HEK293 (cell line): ENCODE data around the gene TANGO6.
A peak's percentile ranks its signal among the peaks of the same experiment; 100 is the strongest.

Experiments
- CTCF ChIA-PET: fragments of 350-600 bp; formaldehyde crosslinking; extraction: SDS; loops from one replicate; lab custom pipeline; 2021; ENCODE audit warnings: antibody characterized with exemption; lab: Yijun Ruan, JAX
- POLR2A ChIA-PET: fragments of 300-600 bp; formaldehyde crosslinking; extraction: SDS; loops from one replicate; lab custom pipeline; 2020; ENCODE audit warnings: antibody characterized with exemption, inconsistent platforms; lab: Yijun Ruan, JAX
- H3K27ac ChIP-seq: fragments of 200-500 bp; sonication (Bioruptor generic); 2 replicates; pipeline ENCODE4 v1.5.1; 2014; ENCODE audit warnings: low read depth, low read length, control low read depth, inconsistent platforms; ENCODE audit errors: extremely low read depth
- H3K36me3 ChIP-seq, 2 experiments: fragments of 200-500 bp in 1 of 2; sonication (Bioruptor generic) in 1 of 2; 1 replicate in 1 of 2; 2 replicates in 1 of 2; pipeline ENCODE4 v1.5.1; 2014 to 2017; ENCODE audit warnings: inconsistent platforms in 2 of 2, low read length in 2 of 2; ENCODE audit not compliant: control insufficient read depth in 2 of 2, insufficient read depth in 1 of 2
- H3K4me1 ChIP-seq: fragments of 200-500 bp; sonication (Bioruptor generic); 2 replicates; pipeline ENCODE4 v1.5.1; 2014; ENCODE audit warnings: mild to moderate bottlenecking, low read length, inconsistent platforms; ENCODE audit not compliant: control insufficient read depth, insufficient read depth
- H3K4me3 ChIP-seq: 2 replicates; pipeline ENCODE4 v1.5.1; 2011; ENCODE audit warnings: low read depth, mild to moderate bottlenecking, control low read depth, low read length, moderate library complexity
- H3K9me3 ChIP-seq: fragments of 200-500 bp; sonication (Bioruptor generic); 2 replicates; pipeline ENCODE4 v1.5.1; 2014; ENCODE audit warnings: low read depth, low read length, inconsistent platforms; ENCODE audit not compliant: control insufficient read depth, insufficient read depth
- AEBP2 ChIP-seq: fragments of 450-650 bp; formaldehyde crosslinking; IDR thresholded peaks from 2 replicates; pipeline ENCODE4 v1.5.1; 2016; ENCODE audit warnings: missing biosample characterization, missing genetic modification characterization, borderline replicate concordance
- CTCF ChIP-seq: fragments of 450-650 bp; formaldehyde crosslinking; IDR thresholded peaks from 2 replicates; pipeline ENCODE4 v1.5.1; 2016; ENCODE audit warnings: missing biosample characterization, missing genetic modification characterization
- GFI1B ChIP-seq: fragments of 450-650 bp; formaldehyde crosslinking; IDR thresholded peaks from 2 replicates; pipeline ENCODE4 v1.5.1; 2016; ENCODE audit warnings: missing biosample characterization, missing genetic modification characterization
- GLIS2 ChIP-seq: fragments of 450-650 bp; formaldehyde crosslinking; IDR thresholded peaks from 2 replicates; pipeline ENCODE4 v1.5.1; 2016; ENCODE audit warnings: missing biosample characterization, missing genetic modification characterization
- PBX3 ChIP-seq: sonication (generic); formaldehyde crosslinking; IDR thresholded peaks from 2 replicates; pipeline ENCODE4 v1.8.1; 2022; ENCODE audit warnings: mild to moderate bottlenecking, moderate library complexity, missing genetic modification reagents
- PRDM1 ChIP-seq: fragments of 450-650 bp; formaldehyde crosslinking; IDR thresholded peaks from 2 replicates; pipeline ENCODE4; 2016; ENCODE audit warnings: missing biosample characterization, missing genetic modification characterization
- ZFP3 ChIP-seq: fragments of 450-650 bp; formaldehyde crosslinking; IDR thresholded peaks from 2 replicates; pipeline ENCODE4 v1.5.1; 2016; ENCODE audit warnings: low read depth, missing biosample characterization, missing genetic modification characterization
- ZFP69B ChIP-seq: fragments of 450-650 bp; formaldehyde crosslinking; IDR thresholded peaks from 2 replicates; pipeline ENCODE4 v1.5.1; 2016; ENCODE audit warnings: missing biosample characterization, missing genetic modification characterization
- ZNF133 ChIP-seq: fragments of 450-650 bp; formaldehyde crosslinking; IDR thresholded peaks from 2 replicates; pipeline ENCODE4 v1.5.1; 2016; ENCODE audit warnings: missing biosample characterization, missing genetic modification characterization
- ZNF184 ChIP-seq: fragments of 450-650 bp; IDR thresholded peaks from 2 replicates; pipeline ENCODE4 v1.5.1; 2018; ENCODE audit warnings: missing biosample characterization, mild to moderate bottlenecking, missing genetic modification characterization
- ZNF26 ChIP-seq: fragments of 450-650 bp; formaldehyde crosslinking; IDR thresholded peaks from 2 replicates; pipeline ENCODE4 v1.5.1; 2016; ENCODE audit warnings: missing biosample characterization, missing genetic modification characterization
- ZNF335 ChIP-seq: fragments of 450-650 bp; formaldehyde crosslinking; conservative IDR thresholded peaks from 2 replicates; pipeline ENCODE4 v1.5.1; 2016; ENCODE audit warnings: missing biosample characterization, missing genetic modification characterization
- ZNF366 ChIP-seq: fragments of 450-650 bp; formaldehyde crosslinking; conservative IDR thresholded peaks from 2 replicates; pipeline ENCODE4 v1.5.1; 2016; ENCODE audit warnings: missing biosample characterization, missing genetic modification characterization
- ZNF623 ChIP-seq: fragments of 450-650 bp; formaldehyde crosslinking; IDR thresholded peaks from 2 replicates; pipeline ENCODE4 v1.5.1; 2016; ENCODE audit warnings: missing biosample characterization, missing genetic modification characterization
- ZNF624 ChIP-seq: fragments of 450-650 bp; formaldehyde crosslinking; IDR thresholded peaks from 2 replicates; pipeline ENCODE4 v1.5.1; 2017; ENCODE audit warnings: missing biosample characterization, missing genetic modification characterization

Gene TANGO6

GRCh38 chr16:68993885-68994284, 150.6 kb downstream of the TANGO6 start:
- Histone ChIP-seq H3K4me3 (no peak overlapping the region), H3K4me1 (no peaks in the 10 kb centered on the region), H3K36me3 (no peaks in the 10 kb centered on the region)
- TF ChIP-seq ZNF184 (tag by site-specific recombination) (no peak), ZFP69B (tag by site-specific recombination) (no peak), GFI1B (tag by site-specific recombination) (peak; percentile 45; the same call in 1 of the 2 replicates), ZNF335 (tag by site-specific recombination) (0 out of 2 replicates have a peak, but pooled peaks have one; percentile 20), ZFP3 (tag by site-specific recombination) (no peak), ZNF26 (tag by site-specific recombination) (no peak), ZNF133 (tag by site-specific recombination) (no peak), GLIS2 (tag by site-specific recombination) (no peak)
- TF ChIP-seq, all 188 proteins: peak for 2
- CTCF ChIA-PET: no interaction called here
- POLR2A ChIA-PET: no interaction called here
- no peaks in the 10 kb centered on the region for H3K9me3 ChIP-seq
- no peak overlapping the region for H3K27ac ChIP-seq

GRCh38 chr16:68994324-68994723, 151.0 kb downstream of the TANGO6 start:
- no peak overlapping the region for H3K4me3 ChIP-seq
- ChIA-PET POLR2A (no interaction called here), CTCF (no interaction called here)
- no peak for TF ChIP-seq PBX3 (CRISPR knock-in tag)
- no peak for TF ChIP-seq ZNF366 (tag by site-specific recombination)
- no peak for TF ChIP-seq ZNF624 (tag by site-specific recombination)
- TF ChIP-seq PRDM1 (tag by site-specific recombination): no peak
- TF ChIP-seq AEBP2 (tag by site-specific recombination): no peak
- H3K9me3 ChIP-seq: no peaks in the 10 kb centered on the region
- no peaks in the 10 kb centered on the region for H3K36me3 ChIP-seq
- H3K4me1 ChIP-seq: no peaks in the 10 kb centered on the region
- no peak overlapping the region for H3K27ac ChIP-seq

- no peak overlapping the region for H3K4me3 ChIP-seq
- TF ChIP-seq CTCF (tag by site-specific recombination) (peak; percentile 37; the same call in 1 of the 2 replicates), ZNF623 (tag by site-specific recombination) (no peak)
- H3K9me3 ChIP-seq: no peaks in the 10 kb centered on the region
- no peak overlapping the region for H3K27ac ChIP-seq
- H3K4me1 ChIP-seq: no peaks in the 10 kb centered on the region
- CTCF ChIA-PET: interaction anchor here (0.7 kb wide), 1 partner anchor 109 kb away, joined by 3 read pairs; no protein-coding TSS in a partner anchor
- H3K36me3 ChIP-seq: no peaks in the 10 kb centered on the region
- POLR2A ChIA-PET: no interaction called here
Measured at GRCh38 chr16:68995011-68995504, 151.7 kb downstream of the TANGO6 start.
